ENCODE results near the gene ROBO1. TPM values are rescaled to one million over a fixed set of nuclear protein-coding genes. Genes with fewer than 3 reads are reported as not detected.
A peak's percentile ranks its signal among the peaks of the same experiment; 100 is the strongest.

ROBO1 gene
- polyA plus RNA-seq, 4 donors: 98.5 to 142 (median 110) TPM

GRCh38 chr3:79111375-79112052 lies 656.3 kb downstream of the ROBO1 start:
- no peak for DNase-seq (ENCODE audit: low read depth in 4 of 4, low spot score in 3 of 4)

DNA sequence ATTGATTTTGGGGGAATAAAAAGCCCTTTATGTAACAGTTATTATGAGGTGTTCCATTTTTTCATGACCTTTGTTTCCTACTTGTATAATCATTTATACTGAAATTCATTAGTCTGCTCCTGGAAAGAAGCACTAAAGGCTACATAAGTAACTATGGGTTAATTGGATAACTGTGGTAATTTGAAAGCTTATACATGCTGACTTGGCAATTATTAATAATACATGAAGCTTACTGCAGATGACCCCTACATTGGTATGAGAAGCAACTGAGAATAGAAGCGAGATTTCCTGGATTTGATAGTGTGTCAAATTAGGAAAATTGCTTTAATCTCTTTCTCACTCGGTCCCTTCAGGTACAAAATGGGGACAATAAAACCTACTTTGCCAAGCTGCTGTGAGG lies 658.0 kb downstream of the ROBO1 start:
- DNase-seq (ENCODE audit: low read depth in 4 of 4, low spot score in 3 of 4): no peak

DNA sequence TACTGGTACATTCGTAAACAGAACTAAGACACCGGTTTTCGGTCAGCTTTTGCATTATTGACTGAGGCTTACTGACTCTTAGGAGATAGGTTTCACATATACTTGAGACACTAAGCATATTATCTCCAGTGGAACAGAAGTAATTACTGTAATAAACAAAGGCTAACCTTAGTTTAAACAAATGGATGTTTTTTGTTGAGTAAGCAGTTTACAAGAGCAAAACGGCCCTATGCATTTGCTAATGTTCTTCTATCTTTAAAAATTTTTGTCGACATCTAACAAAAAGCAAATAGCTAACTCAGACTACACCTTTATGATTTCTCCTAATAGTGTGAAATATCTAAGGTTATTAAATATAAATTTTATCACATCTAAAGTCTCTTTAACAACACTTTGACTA lies 664.5 kb downstream of the ROBO1 start:
- no peak for DNase-seq (ENCODE audit: low read depth in 4 of 4, low spot score in 3 of 4)

GRCh38 chr3:79097964-79098660 lies 669.7 kb downstream of the ROBO1 start:
- no peak for DNase-seq (ENCODE audit: low read depth in 4 of 4, low spot score in 3 of 4)

GRCh38 chr3:79094654-79095053 lies 673.1 kb downstream of the ROBO1 start:
- DNase-seq (ENCODE audit: low read depth in 4 of 4, low spot score in 3 of 4): no peak

DNA sequence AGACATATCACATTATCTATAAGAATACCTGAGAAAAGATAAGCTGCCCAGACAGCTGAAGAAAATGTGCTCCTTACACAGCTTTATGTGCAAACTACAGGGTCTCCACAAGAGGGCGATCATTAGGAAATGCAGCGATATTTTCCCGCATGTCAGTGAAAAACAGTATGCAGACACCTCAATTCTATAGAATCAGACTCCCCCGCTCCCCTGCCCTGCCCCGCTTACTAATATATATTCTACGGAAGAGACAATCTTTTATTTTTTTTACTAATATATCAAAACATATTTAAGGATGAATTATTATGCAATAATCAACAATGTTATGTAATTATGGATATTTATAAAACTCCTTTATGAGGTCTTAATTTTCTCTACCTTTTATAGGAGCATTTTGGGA lies 681.3 kb downstream of the ROBO1 start:
- peak in 3 of 4 donors; percentile 29 to 44 (median 33) for DNase-seq (ENCODE audit: low read depth in 4 of 4, low spot score in 3 of 4)

DNA sequence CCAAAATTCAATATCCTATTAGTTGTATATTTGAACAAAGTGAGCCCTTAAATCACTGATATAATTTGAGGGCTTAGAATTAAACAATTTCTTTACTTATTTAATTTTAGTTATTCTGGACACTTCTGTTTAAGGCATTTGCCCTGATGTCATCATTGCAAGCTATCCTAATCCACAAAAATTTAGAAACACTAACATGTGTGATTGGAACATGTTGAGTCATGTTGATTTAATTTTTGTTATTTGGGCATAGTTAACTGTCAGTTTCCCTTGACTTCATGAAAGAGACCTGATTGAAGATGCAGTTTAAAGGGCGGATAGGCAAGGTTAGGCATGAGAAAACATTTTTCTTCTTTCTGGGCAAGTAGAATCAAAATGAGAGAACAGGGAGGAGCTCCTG lies 682.6 kb downstream of the ROBO1 start:
- no peak for DNase-seq (ENCODE audit: low read depth in 4 of 4, low spot score in 3 of 4)

DNA sequence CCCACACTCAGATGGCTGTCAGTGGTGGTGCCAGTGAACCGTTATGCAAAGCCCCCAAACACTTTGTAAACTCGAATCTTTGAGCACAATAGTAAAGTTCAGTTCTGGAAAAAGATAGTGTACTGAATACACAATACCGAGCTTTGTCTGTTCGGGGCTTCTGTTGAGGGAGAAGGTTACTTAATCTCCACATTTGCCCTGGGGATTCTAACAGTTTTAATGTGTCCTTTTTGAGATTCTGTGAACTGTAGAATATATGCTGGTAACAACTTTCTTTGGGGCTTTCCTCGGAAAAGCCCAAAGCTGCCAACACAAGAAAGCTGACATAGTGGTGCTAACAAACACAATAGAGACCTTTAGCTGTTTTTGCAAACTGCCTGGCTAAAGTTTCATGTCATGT lies 686.5 kb downstream of the ROBO1 start:
- DNase-seq (ENCODE audit: low read depth in 4 of 4, low spot score in 3 of 4): no peak

GRCh38 chr3:79074558-79074957 lies 693.2 kb downstream of the ROBO1 start:
- DNase-seq (ENCODE audit: low read depth in 4 of 4, low spot score in 3 of 4): no peak

DNA sequence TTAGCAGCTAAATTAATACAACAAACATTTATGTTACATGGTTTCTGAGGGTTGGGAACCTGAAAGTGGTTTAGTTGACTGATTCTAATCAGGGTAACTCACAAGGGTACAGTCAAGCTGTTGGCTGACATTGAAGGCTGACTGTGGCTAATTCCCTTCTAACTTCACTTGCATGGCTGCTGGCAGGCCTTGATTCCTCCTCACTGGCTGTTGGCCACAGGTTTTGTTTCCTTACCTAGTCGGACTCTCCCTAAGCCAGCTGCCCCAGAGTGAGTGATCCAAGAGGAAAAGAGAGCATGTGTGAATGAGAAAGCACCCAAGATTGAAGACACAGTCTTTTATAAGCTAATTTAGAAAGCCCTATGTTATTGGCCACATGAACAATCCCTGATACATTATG lies 700.1 kb downstream of the ROBO1 start:
- no peak for DNase-seq (ENCODE audit: low read depth in 4 of 4, low spot score in 3 of 4)

DNA sequence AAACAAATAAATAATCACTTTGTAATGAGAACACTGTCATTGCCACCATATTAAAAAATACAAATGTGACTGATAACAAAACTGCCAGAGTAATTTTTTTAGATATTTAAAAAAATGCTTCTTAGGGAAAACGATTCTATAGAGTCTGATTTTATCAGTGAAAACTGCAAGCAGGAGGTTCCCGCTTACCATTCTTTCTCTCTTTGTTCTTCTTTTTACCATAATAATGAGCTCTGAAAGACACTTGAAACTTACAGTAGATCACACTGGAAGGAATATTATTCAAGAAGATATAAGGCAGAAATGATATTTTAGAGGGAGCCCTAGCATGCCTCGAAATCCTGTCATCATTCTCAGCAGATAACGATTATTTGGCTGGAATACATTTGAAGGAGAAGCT lies 701.3 kb downstream of the ROBO1 start:
- no peak for DNase-seq (ENCODE audit: low read depth in 4 of 4, low spot score in 3 of 4)

- DNase-seq (ENCODE audit: low read depth in 4 of 4, low spot score in 3 of 4): no peak
Observed at GRCh38 chr3:79063624-79064023, 704.2 kb downstream of the ROBO1 start.

DNA sequence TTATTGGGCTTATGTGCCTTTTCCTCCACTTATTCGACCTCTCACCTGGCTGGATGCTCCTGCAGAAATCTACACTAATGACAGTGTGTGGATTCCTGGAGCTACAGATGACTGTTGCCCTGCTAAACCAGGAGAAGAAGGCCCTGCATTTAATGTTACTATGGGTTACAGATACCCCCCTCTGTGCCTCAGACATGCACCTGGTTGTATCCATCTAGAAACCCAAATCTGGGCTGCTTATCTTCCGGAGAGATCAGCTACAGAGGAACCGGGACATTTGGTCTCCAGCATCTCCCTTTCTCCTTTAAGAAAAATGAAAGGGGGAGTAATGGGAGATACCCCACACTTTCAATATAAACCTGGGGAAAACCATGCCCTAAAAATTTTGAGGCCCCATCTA lies 710.0 kb downstream of the ROBO1 start:
- DNase-seq (ENCODE audit: low read depth in 4 of 4, low spot score in 3 of 4): no peak

- no peak for DNase-seq (ENCODE audit: low read depth in 4 of 4, low spot score in 3 of 4)
Observed at GRCh38 chr3:79056498-79056897, 711.3 kb downstream of the ROBO1 start.

DNA sequence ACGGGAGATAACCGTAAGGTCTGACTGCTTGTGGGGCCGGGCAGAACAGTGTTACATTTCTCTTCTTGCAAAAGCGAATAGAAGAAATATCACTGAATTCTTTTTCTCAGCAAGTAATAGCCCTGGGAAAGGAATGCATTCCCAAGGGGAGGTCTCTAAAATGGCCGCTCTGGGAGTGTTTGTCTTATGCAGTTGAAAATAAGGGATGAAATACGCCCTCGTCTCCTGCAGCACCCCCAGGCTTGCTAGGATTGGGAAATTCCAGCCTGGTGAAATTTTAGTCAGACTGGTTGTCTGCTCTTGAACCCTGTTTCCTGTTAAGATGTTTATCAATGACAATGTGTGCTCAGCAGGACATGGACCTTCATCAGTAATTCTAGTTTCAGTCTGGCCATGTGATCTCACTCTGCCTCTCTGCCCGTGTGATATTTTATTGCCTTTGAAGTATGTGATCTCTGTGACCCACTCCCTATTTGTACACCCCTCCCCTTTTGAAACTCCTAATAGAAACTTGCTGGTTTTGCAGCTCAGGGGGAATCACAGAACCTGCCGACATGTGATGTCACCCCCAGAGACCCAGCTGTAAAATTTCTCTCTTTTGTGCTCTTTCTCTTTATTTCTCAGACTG lies 715.6 kb downstream of the ROBO1 start:
- DNase-seq (ENCODE audit: low read depth in 4 of 4, low spot score in 3 of 4): no peak

DNA sequence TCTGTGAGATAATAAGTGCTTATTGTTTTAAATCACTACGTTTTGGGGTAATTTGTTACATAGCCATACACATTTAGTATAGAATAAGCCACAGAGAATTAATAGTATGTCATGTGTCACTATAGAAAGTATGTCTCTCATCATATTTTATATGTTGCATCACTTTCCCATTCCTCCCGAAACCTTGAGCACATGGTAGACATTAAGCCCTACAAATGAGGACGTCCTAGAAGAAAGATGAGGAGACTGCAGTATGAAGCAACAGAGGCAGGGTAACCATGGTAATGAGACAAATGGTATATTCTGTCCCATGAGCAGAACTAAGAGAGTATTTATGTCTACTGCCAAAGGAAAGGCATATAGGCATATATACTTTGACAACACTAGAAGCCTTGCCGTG lies 720.2 kb downstream of the ROBO1 start:
- no peak for DNase-seq (ENCODE audit: low read depth in 4 of 4, low spot score in 3 of 4)

DNA sequence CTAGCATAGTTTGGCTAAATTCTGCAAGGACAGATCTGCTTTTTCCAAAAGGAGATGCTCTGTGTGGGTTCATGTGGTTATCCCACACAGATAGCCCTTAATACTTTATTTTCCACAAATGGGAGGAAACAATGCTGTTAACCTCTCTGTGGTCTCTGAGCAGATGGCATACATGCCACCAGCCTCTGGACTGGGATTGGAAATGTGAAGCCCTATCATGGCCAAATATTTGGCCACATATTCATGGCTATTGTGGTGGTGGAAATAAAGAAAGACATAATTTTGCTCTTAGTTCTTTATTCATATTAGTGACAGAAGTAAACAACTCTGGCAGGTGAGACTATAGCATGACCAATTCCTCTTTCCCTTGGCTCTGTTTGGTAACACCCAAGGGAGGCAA lies 726.2 kb downstream of the ROBO1 start:
- DNase-seq (ENCODE audit: low read depth in 4 of 4, low spot score in 3 of 4): no peak

GRCh38 chr3:79040701-79041100 lies 727.1 kb downstream of the ROBO1 start:
- DNase-seq (ENCODE audit: low read depth in 4 of 4, low spot score in 3 of 4): no peak

GRCh38 chr3:79040091-79040490 lies 727.7 kb downstream of the ROBO1 start:
- no peak for DNase-seq (ENCODE audit: low read depth in 4 of 4, low spot score in 3 of 4)

DNA sequence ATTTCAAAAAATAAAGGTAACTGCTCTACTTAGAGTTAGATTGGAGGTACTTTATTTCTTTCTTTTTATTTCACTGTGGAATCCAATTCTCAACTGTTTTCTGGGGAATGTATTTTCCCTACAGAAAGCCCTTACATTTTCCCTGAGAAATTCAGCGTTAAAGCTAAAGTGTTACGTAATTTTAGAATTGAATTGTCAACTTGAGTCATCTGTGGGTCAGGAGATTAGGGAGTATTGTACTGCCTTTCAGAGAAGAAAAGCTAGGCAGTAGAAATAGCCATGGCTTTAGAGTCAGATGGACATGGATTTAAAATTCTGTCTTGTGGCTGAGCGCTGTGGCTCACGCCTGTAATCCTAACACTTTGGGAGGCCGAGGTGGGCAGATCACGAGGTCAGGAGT lies 728.6 kb downstream of the ROBO1 start:
- no peak for DNase-seq (ENCODE audit: low read depth in 4 of 4, low spot score in 3 of 4)

GRCh38 chr3:79038636-79039035 lies 729.2 kb downstream of the ROBO1 start:
- no peak for DNase-seq (ENCODE audit: low read depth in 4 of 4, low spot score in 3 of 4)

DNA sequence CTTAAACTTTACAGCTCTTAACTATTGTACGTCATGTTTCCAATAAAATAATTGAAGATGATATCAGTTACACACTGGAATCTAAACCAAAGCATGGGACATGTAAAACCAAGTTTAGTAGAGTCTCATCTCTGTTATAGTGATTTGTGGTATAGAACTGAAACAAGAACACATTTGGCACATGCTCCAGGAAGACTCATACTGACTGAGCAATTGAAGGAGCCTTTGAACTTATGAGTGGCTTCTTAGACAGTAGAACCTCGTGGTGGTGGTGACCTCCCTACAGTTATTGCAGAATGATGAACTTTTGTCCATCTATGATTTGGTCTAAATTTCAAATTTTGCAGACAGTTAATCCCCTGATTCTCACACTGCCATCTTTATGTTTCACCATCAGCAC lies 729.7 kb downstream of the ROBO1 start:
- no peak for DNase-seq (ENCODE audit: low read depth in 4 of 4, low spot score in 3 of 4)
